ENCODE data around the gene HPS5. TPM values are rescaled to one million over a fixed set of nuclear protein-coding genes. Genes with fewer than 3 reads are reported as not detected.
"Not testable (repeated sequence)": the region's sequence is repeated elsewhere in the genome, so short reads cannot be mapped to it uniquely, and the experiment has no call there.

Gene HPS5
- total RNA-seq, 4 donors from 2014 or later, result 3.0 to 18.9 (median 14.2) TPM

- Histone ChIP-seq H3K4me3 (no peak overlapping the region), H3K36me3 (no peaks in the 10 kb centered on the region), H3K27me3 (no peaks in the 10 kb centered on the region), H3K9me3 (no peaks in the 10 kb centered on the region), H3K4me1 (no peaks in the 10 kb centered on the region), H3K27ac (no peak overlapping the region)
- intact Hi-C loops (cut with DNase I; ENCODE audit: low total_unique reads) (no loop called here), in situ Hi-C loops (cut with MboI; ENCODE audit: low pct_ligation_motif_present in 1 of 4, low pct_unique_long_range_greater_than_20kb in 1 of 4, low sequenced_read_pairs in 3 of 4) (no loop called here)
- DNase-seq, result no peak
- no peak for TF ChIP-seq POLR2A (IDR thresholded peaks at IDR 0.05)
- TF ChIP-seq EP300 (IDR thresholded peaks at IDR 0.05; ENCODE audit: low read depth), result no peak
- no peak for TF ChIP-seq CTCF (IDR thresholded peaks at IDR 0.05)
- TF ChIP-seq POLR2AphosphoS5 (IDR thresholded peaks at IDR 0.05), result no peak
- WGBS, 2 donors (ENCODE audit: low coverage in 1 of 2), result 85 to 90% methylated on average over 8 to 11 of the region's 11 CpGs
Measured at GRCh38 chr11:18253778-18254338, 68.1 kb downstream of the HPS5 start.

GRCh38 chr11:18253233-18253632 lies 68.7 kb downstream of the HPS5 start:
- intact Hi-C loops (cut with DNase I; ENCODE audit: low total_unique reads), result no loop called here
- Histone ChIP-seq H3K4me3 (no peak overlapping the region), H3K4me1 (no peaks in the 10 kb centered on the region), H3K27me3 (no peaks in the 10 kb centered on the region), H3K9me3 (no peaks in the 10 kb centered on the region), H3K36me3 (no peaks in the 10 kb centered on the region), H3K27ac (no peak overlapping the region)
- 80 to 83% methylated on average over 3 of the region's 3 CpGs for WGBS, 2 donors (ENCODE audit: low coverage in 1 of 2)
- DNase-seq, result no peak
- in situ Hi-C loops (cut with MboI; ENCODE audit: low pct_ligation_motif_present in 1 of 4, low pct_unique_long_range_greater_than_20kb in 1 of 4, low sequenced_read_pairs in 3 of 4), result no loop called here
- TF ChIP-seq POLR2A (IDR thresholded peaks at IDR 0.05), result no peak
- TF ChIP-seq POLR2AphosphoS5 (IDR thresholded peaks at IDR 0.05), result no peak
- TF ChIP-seq CTCF (IDR thresholded peaks at IDR 0.05), result no peak
- no peak for TF ChIP-seq EP300 (IDR thresholded peaks at IDR 0.05; ENCODE audit: low read depth)

- Histone ChIP-seq H3K27me3 (no peaks in the 10 kb centered on the region), H3K4me3 (no peak within 1 kb of the TSS), H3K4me1 (peaks cover 0 to 3% (median 0%) of the 10 kb centered on the region in 4 donors), H3K9me3 (no peaks in the 10 kb centered on the region), H3K36me3 (no peaks in the 10 kb centered on the region), H3K27ac (no peak within 1 kb of the TSS)
- intact Hi-C loops (cut with DNase I; ENCODE audit: low total_unique reads) (no loop called here), in situ Hi-C loops (cut with MboI; ENCODE audit: low pct_ligation_motif_present in 1 of 4, low pct_unique_long_range_greater_than_20kb in 1 of 4, low sequenced_read_pairs in 3 of 4) (no loop called here)
- 58% methylated on average over 5 of the region's 5 CpGs; no CpG with 5 or more reads in 1 of the 2 donors for WGBS, 2 donors (ENCODE audit: low coverage in 1 of 2)
- no peak for DNase-seq
- TF ChIP-seq POLR2A (IDR thresholded peaks at IDR 0.05) (no peak), EP300 (IDR thresholded peaks at IDR 0.05; ENCODE audit: low read depth) (no peak), CTCF (IDR thresholded peaks at IDR 0.05) (no peak), POLR2AphosphoS5 (IDR thresholded peaks at IDR 0.05) (no peak)
Measured at GRCh38 chr11:18248561-18248960, 73.4 kb downstream of the HPS5 start, which contains the start of gene SAA2. SAA2 (minus strand) TSS chr11:18248668; CDS start chr11:18248011, 657 bp downstream.

GRCh38 chr11:18247191-18247581 lies 74.8 kb downstream of the HPS5 start:
- intact Hi-C loops (cut with DNase I; ENCODE audit: low total_unique reads); H3K36me3 ChIP-seq; H3K4me1 ChIP-seq; H3K27me3 ChIP-seq; DNase-seq; in situ Hi-C loops (cut with MboI; ENCODE audit: low pct_ligation_motif_present in 1 of 4, low pct_unique_long_range_greater_than_20kb in 1 of 4, low sequenced_read_pairs in 3 of 4); H3K9me3 ChIP-seq; H3K4me3 ChIP-seq: not testable (repeated sequence)
- peak overlapping the region in 1 of 4 donors; percentile 34 for H3K27ac ChIP-seq
- WGBS, 2 donors (ENCODE audit: low coverage in 1 of 2), result 66% methylated on average over 4 of the region's 6 CpGs; no CpG with 5 or more reads in 1 of the 2 donors

- H3K9me3 ChIP-seq; H3K36me3 ChIP-seq; in situ Hi-C loops (cut with MboI; ENCODE audit: low pct_ligation_motif_present in 1 of 4, low pct_unique_long_range_greater_than_20kb in 1 of 4, low sequenced_read_pairs in 3 of 4); H3K4me1 ChIP-seq; H3K27me3 ChIP-seq; DNase-seq; intact Hi-C loops (cut with DNase I; ENCODE audit: low total_unique reads): not testable (repeated sequence)
- Histone ChIP-seq H3K4me3 (peak overlapping the region in 1 of 4 donors; percentile 12), H3K27ac (peak overlapping the region in 2 of 4 donors; percentile 44 to 65)
- WGBS, 2 donors (ENCODE audit: low coverage in 1 of 2), result 52 to 80% methylated on average over 3 to 11 of the region's 11 CpGs
Measured at GRCh38 chr11:18246379-18247190, 75.4 kb downstream of the HPS5 start.
